Ishikawa (cell line): ENCODE results near the gene DMBX1.

Experiments
- CEBPB ChIP-seq: IDR thresholded peaks from 2 replicates; pipeline ENCODE4 v1.6.1; 2012
- CREB1 ChIP-seq: IDR thresholded peaks from 2 replicates; pipeline ENCODE4 v1.6.1; 2012; ENCODE audit warnings: low read depth
- EGR1 ChIP-seq: IDR thresholded peaks from 2 replicates; pipeline ENCODE4 v1.6.1; 2012
- EP300 ChIP-seq: IDR thresholded peaks from 2 replicates; pipeline ENCODE4 v1.6.1; 2012; ENCODE audit warnings: borderline replicate concordance
- FOXM1 ChIP-seq: IDR thresholded peaks from 2 replicates; pipeline ENCODE4 v1.6.1; 2012; ENCODE audit warnings: low read depth, borderline replicate concordance
- NFIC ChIP-seq: IDR thresholded peaks from 2 replicates; pipeline ENCODE4 v1.6.1; 2012
- RAD21 ChIP-seq: IDR thresholded peaks from 2 replicates; pipeline ENCODE4 v1.6.1; 2012; ENCODE audit warnings: low read depth
- TAF1 ChIP-seq: IDR thresholded peaks from 2 replicates; pipeline ENCODE4 v1.6.1; 2012; ENCODE audit warnings: low read depth, mild to moderate bottlenecking
- TCF12 ChIP-seq: IDR thresholded peaks from 2 replicates; pipeline ENCODE4 v1.6.1; 2012; ENCODE audit warnings: low read depth
- TEAD4 ChIP-seq: IDR thresholded peaks from 2 replicates; pipeline ENCODE4 v1.6.1; 2012
- YY1 ChIP-seq: IDR thresholded peaks from 2 replicates; pipeline ENCODE4 v1.6.1; 2012; ENCODE audit warnings: low read depth
- ZBTB7A ChIP-seq: IDR thresholded peaks from 2 replicates; pipeline ENCODE4 v1.6.1; 2012; ENCODE audit warnings: low read depth
- TF ChIP-seq, protein P1 (sequence below): IDR thresholded peaks from 2 replicates; pipeline ENCODE4 v1.6.1; 2012
- TF ChIP-seq, protein P2 (sequence below): IDR thresholded peaks from 2 replicates; pipeline ENCODE4 v1.6.1; 2012
- TF ChIP-seq, protein P3 (sequence below): IDR thresholded peaks from 2 replicates; pipeline ENCODE4 v1.6.1; 2012; ENCODE audit warnings: low read depth, mild to moderate bottlenecking

DMBX1 gene

DNA sequence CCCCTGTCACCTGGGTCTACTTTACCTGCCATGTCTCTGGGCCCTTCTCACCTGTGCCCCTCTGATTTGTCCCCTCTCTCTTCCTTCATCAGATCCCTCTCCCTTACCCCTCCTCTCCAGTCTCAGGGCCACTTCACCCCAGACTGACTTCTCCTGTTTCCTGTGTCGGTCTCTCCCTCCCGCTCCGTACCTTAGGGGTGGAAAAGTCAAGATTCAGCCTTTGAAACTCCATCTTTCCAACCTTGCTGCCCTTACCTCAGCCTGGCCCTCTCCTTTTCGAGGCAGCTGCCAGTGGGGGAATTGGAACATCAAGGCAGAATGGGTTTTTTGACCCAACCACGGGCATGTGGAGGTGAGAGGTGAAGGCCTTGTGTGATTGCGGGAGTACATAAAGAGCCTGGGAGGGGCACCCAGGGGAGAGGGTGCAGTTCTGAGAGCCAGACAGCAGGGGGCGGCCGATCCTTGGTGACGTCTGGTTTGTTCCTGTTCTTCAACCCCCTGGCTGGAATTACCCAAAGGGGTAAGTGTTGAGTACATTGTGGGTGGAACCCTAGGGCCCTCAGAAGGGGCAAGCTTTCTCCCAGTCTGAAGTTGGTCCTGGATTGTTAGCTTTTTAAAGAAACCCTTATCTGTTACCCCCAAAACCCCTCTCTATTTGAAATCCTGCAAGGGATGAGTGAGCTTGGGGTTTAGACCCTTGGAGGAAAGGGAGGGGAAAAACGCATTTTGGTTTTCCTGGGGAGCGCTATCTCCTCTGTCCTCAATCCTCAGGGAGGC is 12.3 kb upstream of the DMBX1 start:
- TF ChIP-seq ZBTB7A (peak; percentile 51; the same call in 1 of the 2 replicates), FOXM1 (no peak), RAD21 (peak; percentile 98)
- TF ChIP-seq, protein P1, sequence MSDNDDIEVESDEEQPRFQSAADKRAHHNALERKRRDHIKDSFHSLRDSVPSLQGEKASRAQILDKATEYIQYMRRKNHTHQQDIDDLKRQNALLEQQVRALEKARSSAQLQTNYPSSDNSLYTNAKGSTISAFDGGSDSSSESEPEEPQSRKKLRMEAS, result no peak

DNA sequence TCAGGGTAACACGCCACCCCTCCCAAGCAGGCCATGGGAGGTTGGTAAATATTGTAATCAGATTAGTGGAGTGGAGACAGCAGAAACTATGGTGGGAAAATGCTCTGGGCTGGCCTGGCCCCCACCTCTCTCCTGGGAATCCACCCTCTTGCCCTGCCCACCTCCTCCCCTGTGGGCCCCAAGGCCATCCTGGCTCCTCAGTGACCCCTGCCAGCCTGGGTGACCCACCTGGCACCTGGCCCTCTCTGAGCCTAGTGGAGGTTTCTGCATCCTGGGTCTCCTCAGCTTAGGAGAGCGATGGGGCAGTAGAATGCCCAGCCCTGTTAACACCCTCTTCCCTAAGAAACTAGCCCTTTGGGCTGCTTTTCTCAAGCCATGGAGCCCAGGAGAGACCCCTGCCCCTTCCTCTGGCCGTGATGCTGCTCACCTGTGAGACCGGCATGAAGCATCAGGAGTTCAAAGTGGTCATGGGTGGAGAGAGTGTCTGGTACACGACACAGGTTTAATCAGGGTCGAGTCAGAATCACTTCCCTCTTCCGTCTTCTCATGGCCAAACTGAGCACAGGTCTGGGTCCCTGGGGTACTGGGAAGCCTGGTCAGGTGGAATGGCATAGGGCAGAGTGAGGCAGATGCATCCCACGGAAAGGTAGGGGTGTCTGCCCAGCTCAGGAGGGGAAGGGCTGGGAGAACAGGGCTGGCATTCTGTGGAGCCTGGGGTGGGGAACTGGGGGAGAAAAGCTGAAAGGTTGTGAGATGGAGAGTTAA is 10.7 kb upstream of the DMBX1 start:
- no peak for TF ChIP-seq TEAD4
- TF ChIP-seq, protein P2, sequence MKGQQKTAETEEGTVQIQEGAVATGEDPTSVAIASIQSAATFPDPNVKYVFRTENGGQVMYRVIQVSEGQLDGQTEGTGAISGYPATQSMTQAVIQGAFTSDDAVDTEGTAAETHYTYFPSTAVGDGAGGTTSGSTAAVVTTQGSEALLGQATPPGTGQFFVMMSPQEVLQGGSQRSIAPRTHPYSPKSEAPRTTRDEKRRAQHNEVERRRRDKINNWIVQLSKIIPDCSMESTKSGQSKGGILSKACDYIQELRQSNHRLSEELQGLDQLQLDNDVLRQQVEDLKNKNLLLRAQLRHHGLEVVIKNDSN, result no peak
- TF ChIP-seq FOXM1, result no peak
- no peak for TF ChIP-seq ZBTB7A
- no peak for TF ChIP-seq NFIC
- TF ChIP-seq TCF12, result no peak
- no peak for TF ChIP-seq TAF1
- no peak for TF ChIP-seq EGR1
- TF ChIP-seq, protein P3, sequence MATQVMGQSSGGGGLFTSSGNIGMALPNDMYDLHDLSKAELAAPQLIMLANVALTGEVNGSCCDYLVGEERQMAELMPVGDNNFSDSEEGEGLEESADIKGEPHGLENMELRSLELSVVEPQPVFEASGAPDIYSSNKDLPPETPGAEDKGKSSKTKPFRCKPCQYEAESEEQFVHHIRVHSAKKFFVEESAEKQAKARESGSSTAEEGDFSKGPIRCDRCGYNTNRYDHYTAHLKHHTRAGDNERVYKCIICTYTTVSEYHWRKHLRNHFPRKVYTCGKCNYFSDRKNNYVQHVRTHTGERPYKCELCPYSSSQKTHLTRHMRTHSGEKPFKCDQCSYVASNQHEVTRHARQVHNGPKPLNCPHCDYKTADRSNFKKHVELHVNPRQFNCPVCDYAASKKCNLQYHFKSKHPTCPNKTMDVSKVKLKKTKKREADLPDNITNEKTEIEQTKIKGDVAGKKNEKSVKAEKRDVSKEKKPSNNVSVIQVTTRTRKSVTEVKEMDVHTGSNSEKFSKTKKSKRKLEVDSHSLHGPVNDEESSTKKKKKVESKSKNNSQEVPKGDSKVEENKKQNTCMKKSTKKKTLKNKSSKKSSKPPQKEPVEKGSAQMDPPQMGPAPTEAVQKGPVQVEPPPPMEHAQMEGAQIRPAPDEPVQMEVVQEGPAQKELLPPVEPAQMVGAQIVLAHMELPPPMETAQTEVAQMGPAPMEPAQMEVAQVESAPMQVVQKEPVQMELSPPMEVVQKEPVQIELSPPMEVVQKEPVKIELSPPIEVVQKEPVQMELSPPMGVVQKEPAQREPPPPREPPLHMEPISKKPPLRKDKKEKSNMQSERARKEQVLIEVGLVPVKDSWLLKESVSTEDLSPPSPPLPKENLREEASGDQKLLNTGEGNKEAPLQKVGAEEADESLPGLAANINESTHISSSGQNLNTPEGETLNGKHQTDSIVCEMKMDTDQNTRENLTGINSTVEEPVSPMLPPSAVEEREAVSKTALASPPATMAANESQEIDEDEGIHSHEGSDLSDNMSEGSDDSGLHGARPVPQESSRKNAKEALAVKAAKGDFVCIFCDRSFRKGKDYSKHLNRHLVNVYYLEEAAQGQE, result no peak
- TF ChIP-seq, protein P1, result no peak
- TF ChIP-seq EP300, result no peak
- TF ChIP-seq RAD21, result no peak
- no peak for TF ChIP-seq CEBPB
- TF ChIP-seq YY1, result no peak
- TF ChIP-seq CREB1, result no peak

DNA sequence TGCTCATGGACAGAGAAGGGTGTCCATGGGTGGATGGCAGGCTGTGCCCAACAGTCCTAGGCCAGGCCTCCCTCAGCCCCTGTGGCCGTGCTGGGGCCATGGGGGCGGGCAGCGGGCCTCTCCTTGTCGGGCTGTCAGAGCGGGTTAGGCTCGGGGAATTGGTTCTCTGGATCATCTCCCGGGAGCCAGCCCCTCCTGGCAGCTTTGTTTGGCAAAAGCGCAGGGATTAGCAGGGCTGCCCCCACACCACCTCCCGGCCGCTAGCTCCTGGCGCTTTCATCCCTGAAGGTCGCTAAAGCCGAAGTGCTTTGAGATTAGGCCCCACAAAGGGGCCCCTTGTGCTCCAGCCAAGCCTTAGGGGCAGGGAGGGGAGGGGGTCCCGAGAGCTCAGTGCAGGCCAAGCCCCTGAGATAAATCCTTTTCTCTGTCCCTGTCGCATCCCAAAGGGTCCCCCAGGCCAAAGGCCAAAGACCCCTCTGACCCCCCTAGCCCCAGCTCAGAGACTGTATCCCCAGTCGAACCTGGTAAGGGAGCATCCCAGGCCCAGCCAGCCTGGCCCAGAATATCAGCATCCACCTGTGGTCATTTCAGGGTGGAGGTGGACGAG is 9.8 kb upstream of the DMBX1 start:
- no peak for TF ChIP-seq YY1

DNA sequence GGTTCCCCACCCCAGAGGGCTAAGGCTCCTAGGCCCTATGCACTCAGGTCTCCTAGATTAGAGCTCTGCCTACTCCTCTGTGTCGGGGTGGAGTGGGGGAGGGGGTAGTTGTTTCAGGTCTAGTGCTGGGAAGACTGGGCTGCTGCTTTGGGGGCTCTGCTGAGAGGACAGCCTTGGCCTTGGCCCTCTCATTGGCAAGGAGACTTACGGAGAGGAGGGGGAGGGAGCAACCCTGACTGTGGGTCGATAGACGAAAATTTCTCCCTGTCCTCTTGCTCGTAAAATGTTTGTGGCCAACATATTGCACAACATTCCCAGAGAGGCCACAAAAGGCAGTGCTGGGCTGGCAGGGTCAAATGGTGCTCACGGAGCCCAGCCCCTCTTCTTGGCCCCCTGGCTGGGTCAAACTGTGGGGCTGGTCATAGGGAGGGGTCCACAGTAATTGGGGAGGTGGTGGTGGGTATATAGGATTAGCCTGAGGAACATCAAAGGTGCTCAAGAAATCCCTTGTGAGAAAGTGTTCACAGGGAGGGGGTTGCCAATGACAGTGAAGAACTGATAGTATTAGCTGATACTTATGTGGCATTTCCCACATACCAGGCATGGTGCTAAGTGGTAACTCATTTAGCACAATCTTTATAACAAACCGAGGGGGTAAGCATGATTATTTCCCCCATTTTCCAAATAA is 8.5 kb upstream of the DMBX1 start:
- TF ChIP-seq CEBPB, result peak; percentile 53; the same call in 1 of the 2 replicates
- TF ChIP-seq TAF1, result no peak
- TF ChIP-seq NFIC, result no peak
- TF ChIP-seq ZBTB7A, result no peak
- TF ChIP-seq EGR1, result no peak
- no peak for TF ChIP-seq TEAD4
- TF ChIP-seq, protein P2, result no peak

GRCh38 chr1:46481961-46482360 is 7.7 kb upstream of the DMBX1 start:
- TF ChIP-seq FOXM1, result no peak
- no peak for TF ChIP-seq RAD21
- TF ChIP-seq TEAD4, result no peak
- TF ChIP-seq CREB1, result no peak
- TF ChIP-seq TAF1, result no peak
- TF ChIP-seq, protein P1, result no peak
- no peak for TF ChIP-seq TCF12
- TF ChIP-seq ZBTB7A, result no peak
- TF ChIP-seq, protein P2, result no peak
- no peak for TF ChIP-seq CEBPB
- no peak for TF ChIP-seq EP300
- TF ChIP-seq EGR1, result no peak
- TF ChIP-seq YY1, result no peak
- TF ChIP-seq, protein P3, result no peak
- TF ChIP-seq NFIC, result no peak
